WERI-Rb-1 (cell line): ENCODE results near the gene ABCG1.
"Not testable (repeated sequence)": the region's sequence is repeated elsewhere in the genome, so short reads cannot be mapped to it uniquely, and the experiment has no call there.

ENCODE experiments used
- DNase-seq: peaks from one replicate; pipeline ENCODE4 v3.0.0-alpha.2; 2020
- H3K27ac ChIP-seq: fragments of 250-450 bp; sonication (Bioruptor Pico); 2 replicates; pipeline ENCODE4 v1.5.1; 2020; ENCODE audit warnings: mild to moderate bottlenecking, moderate library complexity
- H3K27me3 ChIP-seq: fragments of 250-450 bp; sonication (Bioruptor Pico); 2 replicates; pipeline ENCODE4 v1.5.1; 2021; ENCODE audit warnings: mild to moderate bottlenecking, low read depth, moderate library complexity; ENCODE audit not compliant: insufficient read depth, severe bottlenecking
- H3K36me3 ChIP-seq: fragments of 250-450 bp; sonication (Bioruptor Pico); 2 replicates; pipeline ENCODE4 v1.5.1; 2020; ENCODE audit warnings: mild to moderate bottlenecking, moderate library complexity
- H3K4me3 ChIP-seq: 2 replicates; pipeline ENCODE4 v1.5.1; 2011; ENCODE audit warnings: low read depth, mild to moderate bottlenecking, control low read depth, low read length
- H3K9me3 ChIP-seq: fragments of 250-450 bp; sonication (Bioruptor Pico); 2 replicates; pipeline ENCODE4 v1.5.1; 2021; ENCODE audit warnings: mild to moderate bottlenecking, moderate library complexity; ENCODE audit not compliant: severe bottlenecking
- TF ChIP-seq, protein P1 (sequence below): IDR thresholded peaks from 2 replicates; pipeline ENCODE4 v1.5.1; 2011; ENCODE audit warnings: low read depth, mild to moderate bottlenecking, control low read depth, inconsistent platforms, low read length

ABCG1 gene

DNA sequence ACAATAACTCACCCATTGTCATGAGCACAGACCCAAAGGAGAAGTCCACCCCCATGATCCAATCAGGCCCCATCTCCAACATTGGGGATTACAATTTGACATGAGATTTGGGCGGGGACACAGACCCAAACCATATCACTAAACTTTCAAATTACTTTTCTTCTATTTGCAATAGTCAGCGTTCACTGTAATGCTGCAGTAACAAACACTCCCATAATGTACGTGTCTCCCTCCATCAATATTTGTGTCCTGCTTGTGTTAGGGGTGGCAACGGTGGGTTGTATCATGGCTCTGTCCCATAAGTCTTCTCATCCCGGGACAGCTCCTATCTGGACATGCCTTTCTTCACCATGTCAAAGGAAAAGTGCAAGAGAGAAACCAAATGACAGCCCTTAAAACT, 70.0 kb downstream of the ABCG1 start:
- Histone ChIP-seq H3K9me3 (no peaks in the 10 kb centered on the region), H3K27me3 (no peaks in the 10 kb centered on the region), H3K27ac (no peak overlapping the region), H3K4me3 (no peak overlapping the region), H3K36me3 (peaks cover 57% of the 10 kb centered on the region)
- DNase-seq = no peak
- TF ChIP-seq, protein P1, sequence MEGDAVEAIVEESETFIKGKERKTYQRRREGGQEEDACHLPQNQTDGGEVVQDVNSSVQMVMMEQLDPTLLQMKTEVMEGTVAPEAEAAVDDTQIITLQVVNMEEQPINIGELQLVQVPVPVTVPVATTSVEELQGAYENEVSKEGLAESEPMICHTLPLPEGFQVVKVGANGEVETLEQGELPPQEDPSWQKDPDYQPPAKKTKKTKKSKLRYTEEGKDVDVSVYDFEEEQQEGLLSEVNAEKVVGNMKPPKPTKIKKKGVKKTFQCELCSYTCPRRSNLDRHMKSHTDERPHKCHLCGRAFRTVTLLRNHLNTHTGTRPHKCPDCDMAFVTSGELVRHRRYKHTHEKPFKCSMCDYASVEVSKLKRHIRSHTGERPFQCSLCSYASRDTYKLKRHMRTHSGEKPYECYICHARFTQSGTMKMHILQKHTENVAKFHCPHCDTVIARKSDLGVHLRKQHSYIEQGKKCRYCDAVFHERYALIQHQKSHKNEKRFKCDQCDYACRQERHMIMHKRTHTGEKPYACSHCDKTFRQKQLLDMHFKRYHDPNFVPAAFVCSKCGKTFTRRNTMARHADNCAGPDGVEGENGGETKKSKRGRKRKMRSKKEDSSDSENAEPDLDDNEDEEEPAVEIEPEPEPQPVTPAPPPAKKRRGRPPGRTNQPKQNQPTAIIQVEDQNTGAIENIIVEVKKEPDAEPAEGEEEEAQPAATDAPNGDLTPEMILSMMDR = no peak

DNA sequence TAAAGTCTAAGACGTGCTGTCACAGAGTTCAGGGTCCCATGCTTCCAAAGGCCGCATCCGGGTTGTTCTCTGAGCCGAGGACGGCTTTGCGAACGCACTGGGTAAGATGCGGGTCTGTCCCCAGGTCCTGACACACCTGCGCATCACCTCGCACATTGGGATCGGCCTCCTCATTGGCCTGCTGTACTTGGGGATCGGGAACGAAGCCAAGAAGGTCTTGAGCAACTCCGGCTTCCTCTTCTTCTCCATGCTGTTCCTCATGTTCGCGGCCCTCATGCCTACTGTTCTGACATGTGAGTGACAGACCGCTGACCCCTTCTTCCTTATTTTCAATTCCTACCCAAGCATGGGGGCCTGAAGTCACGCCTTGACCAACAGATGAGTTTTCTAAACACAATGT, 71.0 kb downstream of the ABCG1 start:
- TF ChIP-seq, protein P1 = no peak
- H3K27ac ChIP-seq = no peak overlapping the region
- H3K36me3 ChIP-seq = peaks cover 60% of the 10 kb centered on the region
- no peak for DNase-seq
- no peaks in the 10 kb centered on the region for H3K9me3 ChIP-seq
- H3K27me3 ChIP-seq = no peaks in the 10 kb centered on the region
- no peak overlapping the region for H3K4me3 ChIP-seq

DNA sequence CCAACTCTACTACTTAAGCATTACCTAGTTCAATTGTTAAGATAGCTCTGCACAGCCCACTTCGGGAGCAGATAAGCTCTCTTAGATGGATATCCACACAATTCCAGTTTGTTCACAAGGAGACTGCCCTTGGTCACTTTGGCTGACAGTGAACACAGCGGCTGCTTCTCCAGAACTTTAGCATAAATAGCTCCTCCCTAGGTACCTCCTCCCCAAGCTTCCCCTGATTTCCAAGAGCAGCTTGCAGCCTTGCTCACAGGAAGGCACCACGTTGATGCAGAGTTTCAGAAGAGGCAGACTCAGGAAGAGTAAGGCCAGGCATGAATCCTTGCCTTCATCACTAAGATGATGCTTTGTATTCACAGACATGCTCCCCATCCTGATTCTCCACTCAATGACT, 71.6 kb downstream of the ABCG1 start:
- TF ChIP-seq, protein P1 = no peak
- Histone ChIP-seq H3K27me3 (no peaks in the 10 kb centered on the region), H3K4me3 (no peak overlapping the region), H3K36me3 (peaks cover 60% of the 10 kb centered on the region), H3K9me3 (no peaks in the 10 kb centered on the region), H3K27ac (no peak overlapping the region)
- DNase-seq = no peak

DNA sequence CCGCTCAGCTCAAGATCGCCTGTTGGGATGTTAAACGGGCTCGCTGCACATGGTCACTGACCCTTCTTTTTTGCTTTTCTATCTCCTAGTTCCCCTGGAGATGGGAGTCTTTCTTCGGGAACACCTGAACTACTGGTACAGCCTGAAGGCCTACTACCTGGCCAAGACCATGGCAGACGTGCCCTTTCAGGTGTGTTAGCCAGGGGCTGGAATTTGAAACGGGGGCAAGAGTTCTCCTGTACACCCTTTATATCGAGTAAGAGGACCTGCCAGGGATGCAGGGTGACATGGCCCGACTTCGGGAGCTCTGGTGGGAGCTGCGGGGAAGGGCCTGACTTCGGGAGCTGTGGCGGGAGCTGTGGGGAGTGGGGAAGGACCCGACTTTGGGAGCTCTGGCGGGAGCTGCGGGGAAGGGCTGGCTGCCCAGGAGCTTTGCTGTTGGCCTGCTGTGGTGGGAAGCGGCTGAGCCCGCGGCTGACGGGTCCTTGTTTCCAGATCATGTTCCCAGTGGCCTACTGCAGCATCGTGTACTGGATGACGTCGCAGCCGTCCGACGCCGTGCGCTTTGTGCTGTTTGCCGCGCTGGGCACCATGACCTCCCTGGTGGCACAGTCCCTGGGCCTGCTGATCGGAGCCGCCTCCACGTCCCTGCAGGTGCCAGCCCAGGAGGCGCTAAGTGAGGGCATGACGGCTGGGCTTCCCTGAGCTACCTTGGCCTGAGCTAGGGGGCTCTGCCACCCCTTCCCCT, 72.2 kb downstream of the ABCG1 start:
- Histone ChIP-seq H3K27ac (no peak overlapping the region), H3K36me3 (peaks cover 55% of the 10 kb centered on the region), H3K9me3 (no peaks in the 10 kb centered on the region), H3K4me3 (no peak overlapping the region), H3K27me3 (no peaks in the 10 kb centered on the region)
- TF ChIP-seq, protein P1 = no peak
- no peak for DNase-seq

DNA sequence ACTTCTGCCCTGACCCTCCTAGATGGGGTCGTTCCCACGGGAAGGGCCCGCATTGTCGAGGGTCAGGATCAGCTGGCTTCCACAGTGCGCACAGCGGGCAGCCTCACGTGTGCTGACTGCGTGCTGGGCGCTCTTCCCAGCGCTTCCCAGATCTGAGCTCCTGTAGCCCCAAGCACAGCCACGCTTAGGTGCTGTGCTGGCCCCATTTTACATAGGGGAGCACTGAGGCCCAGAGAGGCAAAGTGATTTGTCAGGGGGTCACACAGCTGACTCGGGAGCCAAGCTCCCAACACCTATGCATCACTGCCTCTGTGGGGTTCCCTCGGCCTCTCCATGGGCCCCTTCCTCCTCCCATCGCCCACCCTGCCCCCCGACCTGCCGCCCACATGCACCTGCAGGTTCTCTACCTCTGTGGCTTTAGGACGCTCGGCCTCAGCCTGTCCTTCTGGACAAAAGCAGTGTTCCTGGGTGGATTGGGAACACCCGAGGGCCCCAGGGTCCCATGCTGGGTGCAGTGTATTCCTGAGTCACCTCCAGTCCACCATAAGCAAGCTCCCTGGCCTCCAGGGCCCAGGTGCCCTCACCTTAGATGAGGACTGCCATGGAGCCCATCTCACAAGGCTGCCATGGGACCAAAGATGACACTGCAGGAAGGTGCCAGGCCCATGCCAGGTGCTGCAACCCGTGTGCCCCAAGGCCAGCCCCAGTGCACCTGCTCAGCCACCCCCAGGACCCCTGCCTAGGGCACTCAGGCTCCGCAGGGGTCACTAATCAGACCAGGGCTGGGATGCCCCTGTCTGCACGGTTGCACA, 73.0 kb downstream of the ABCG1 start:
- Histone ChIP-seq H3K4me3 (no peak overlapping the region), H3K27ac (no peak overlapping the region), H3K27me3 (no peaks in the 10 kb centered on the region), H3K36me3 (peaks cover 50% of the 10 kb centered on the region), H3K9me3 (no peaks in the 10 kb centered on the region)
- TF ChIP-seq, protein P1 = no peak
- no peak for DNase-seq

DNA sequence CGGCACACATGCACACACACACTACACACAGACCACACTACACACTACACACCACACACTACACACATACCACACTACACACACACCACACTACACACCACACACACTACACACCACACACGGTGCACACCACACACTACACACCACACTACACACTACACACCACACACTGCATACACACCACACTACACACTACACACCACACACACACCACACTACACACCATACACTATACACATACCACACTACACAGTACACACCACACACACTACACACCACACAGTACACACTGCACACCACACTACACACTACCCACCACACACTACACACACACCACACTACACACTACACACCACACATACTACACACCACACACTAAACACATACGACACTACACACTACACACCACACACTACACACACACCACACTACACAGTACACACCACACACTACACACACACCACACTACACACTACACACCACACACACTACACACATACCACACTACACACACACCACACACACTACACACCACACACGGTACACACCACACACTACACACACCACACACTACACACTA, 73.7 kb downstream of the ABCG1 start:
- DNase-seq, H3K4me3 ChIP-seq, H3K27ac ChIP-seq, H3K27me3 ChIP-seq, H3K9me3 ChIP-seq: not testable (repeated sequence)
- H3K36me3 ChIP-seq = peaks cover 45% of the 10 kb centered on the region
